ENCODE results near the gene PTGER2. TPM values are rescaled to one million over a fixed set of nuclear protein-coding genes. Genes with fewer than 3 reads are reported as not detected.

PTGER2 gene
- total RNA-seq, 1 donor from 2014 or later, result 0.65 TPM

GRCh38 chr14:52299692-52300278, 14.3 kb upstream of the PTGER2 start:
- intact Hi-C loops (cut with DNase I), result loop anchor here (5.0 kb wide), 1 partner anchor 173 kb away; no protein-coding TSS in a partner anchor
- peak; percentile 77 for ATAC-seq (ENCODE audit: poor library complexity)

DNA sequence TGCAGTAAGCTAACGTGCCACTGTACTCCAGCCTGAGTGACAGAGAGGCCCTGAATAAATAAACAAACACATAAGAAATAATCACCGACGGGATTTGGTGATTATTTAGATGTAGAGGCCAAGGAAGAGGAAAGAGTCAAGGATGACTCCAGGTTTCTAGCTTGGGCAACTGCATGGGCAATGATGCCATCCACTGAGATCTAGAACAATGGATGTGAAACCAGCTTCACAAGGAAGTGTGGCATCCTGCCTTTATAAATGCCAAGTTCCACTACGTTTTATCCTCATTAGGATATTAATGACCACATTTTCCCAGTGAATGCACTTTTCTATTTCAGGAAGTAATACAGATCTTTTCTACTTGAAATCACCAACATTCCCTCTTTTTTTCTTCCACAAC, 10.9 kb upstream of the PTGER2 start:
- intact Hi-C loops (cut with DNase I), result loop anchor here (5.0 kb wide), 1 partner anchor 169 kb away; no protein-coding TSS in a partner anchor
- ATAC-seq (ENCODE audit: poor library complexity) (no peak), DNase-seq (no peak)

More at GRCh38 chr14:52299692-52300278, 14.3 kb upstream of the PTGER2 start:
- no peak for DNase-seq

- intact Hi-C loops (cut with DNase I), result loop anchor here (5.0 kb wide), 1 partner anchor 168 kb away; no protein-coding TSS in a partner anchor
- DNase-seq, result no peak
- ATAC-seq (ENCODE audit: poor library complexity), result no peak
These were observed 9.7 kb upstream of the PTGER2 start for GRCh38 chr14:52304248-52304904.

DNA sequence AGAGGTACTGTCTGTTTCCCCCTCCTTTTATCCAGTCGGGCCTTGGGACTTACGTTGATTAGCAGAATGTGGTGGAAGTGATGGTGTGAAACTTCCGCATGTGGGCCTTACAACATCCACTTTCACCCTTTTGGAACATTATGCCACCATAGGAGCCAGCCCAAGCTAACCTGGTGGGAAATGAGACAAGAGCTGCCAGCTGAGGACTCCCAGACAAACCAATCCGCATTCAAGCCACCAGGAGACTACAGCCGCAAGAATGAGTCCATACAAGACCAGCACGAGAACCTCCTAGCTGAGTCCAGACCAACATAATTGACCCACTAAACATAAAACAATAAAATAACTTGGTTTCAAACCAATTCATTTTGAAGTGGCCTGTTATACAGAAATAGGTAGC, 9.1 kb upstream of the PTGER2 start:
- no peak for ATAC-seq (ENCODE audit: poor library complexity)
- intact Hi-C loops (cut with DNase I), result no loop called here
- no peak for DNase-seq

GRCh38 chr14:52307376-52307775, 6.7 kb upstream of the PTGER2 start:
- intact Hi-C loops (cut with DNase I), result no loop called here
- ATAC-seq (ENCODE audit: poor library complexity) (no peak), DNase-seq (no peak)

- DNase-seq, result no peak
- intact Hi-C loops (cut with DNase I), result no loop called here
- no peak for ATAC-seq (ENCODE audit: poor library complexity)
These were observed 6.2 kb upstream of the PTGER2 start for GRCh38 chr14:52307905-52308304.

- intact Hi-C loops (cut with DNase I), result no loop called here
- ATAC-seq (ENCODE audit: poor library complexity), result no peak
- DNase-seq, result no peak
These were observed 3.6 kb upstream of the PTGER2 start for GRCh38 chr14:52310541-52310940.

GRCh38 chr14:52312931-52313355, 1.2 kb upstream of the PTGER2 start:
- no peak for ATAC-seq (ENCODE audit: poor library complexity)
- intact Hi-C loops (cut with DNase I), result no loop called here
- DNase-seq, result no peak

GRCh38 chr14:52313462-52313861, 650 bp upstream of the PTGER2 start:
- intact Hi-C loops (cut with DNase I), result no loop called here
- DNase-seq (no peak), ATAC-seq (ENCODE audit: poor library complexity) (no peak)

DNA sequence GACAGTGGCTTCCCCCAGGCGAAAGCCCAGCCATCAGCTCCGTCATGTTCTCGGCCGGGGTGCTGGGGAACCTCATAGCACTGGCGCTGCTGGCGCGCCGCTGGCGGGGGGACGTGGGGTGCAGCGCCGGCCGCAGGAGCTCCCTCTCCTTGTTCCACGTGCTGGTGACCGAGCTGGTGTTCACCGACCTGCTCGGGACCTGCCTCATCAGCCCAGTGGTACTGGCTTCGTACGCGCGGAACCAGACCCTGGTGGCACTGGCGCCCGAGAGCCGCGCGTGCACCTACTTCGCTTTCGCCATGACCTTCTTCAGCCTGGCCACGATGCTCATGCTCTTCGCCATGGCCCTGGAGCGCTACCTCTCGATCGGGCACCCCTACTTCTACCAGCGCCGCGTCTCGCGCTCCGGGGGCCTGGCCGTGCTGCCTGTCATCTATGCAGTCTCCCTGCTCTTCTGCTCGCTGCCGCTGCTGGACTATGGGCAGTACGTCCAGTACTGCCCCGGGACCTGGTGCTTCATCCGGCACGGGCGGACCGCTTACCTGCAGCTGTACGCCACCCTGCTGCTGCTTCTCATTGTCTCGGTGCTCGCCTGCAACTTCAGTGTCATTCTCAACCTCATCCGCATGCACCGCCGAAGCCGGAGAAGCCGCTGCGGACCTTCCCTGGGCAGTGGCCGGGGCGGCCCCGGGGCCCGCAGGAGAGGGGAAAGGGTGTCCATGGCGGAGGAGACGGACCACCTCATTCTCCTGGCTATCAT, 663 bp downstream of the PTGER2 start:
- peak; percentile 54 for DNase-seq
- intact Hi-C loops (cut with DNase I), result no loop called here
- peak; percentile 31 for ATAC-seq (ENCODE audit: poor library complexity)

DNA sequence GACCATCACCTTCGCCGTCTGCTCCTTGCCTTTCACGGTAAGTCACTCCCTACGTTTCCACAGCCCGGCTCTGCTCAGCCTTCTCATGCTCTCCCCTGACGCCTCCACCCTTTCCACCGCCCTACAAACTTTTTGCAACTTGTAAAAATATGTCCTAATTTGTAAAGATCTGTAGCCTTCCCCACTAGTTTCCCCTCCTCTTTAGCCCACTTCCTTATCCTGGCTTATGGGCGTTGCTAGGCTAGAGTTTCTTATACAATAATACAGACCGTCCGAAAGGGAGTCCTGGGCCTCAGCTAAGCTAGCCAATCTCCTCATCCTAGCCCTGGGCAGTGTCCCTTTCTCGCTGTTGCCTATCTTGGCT, 1.2 kb downstream of the PTGER2 start:
- DNase-seq, result no peak
- ATAC-seq (ENCODE audit: poor library complexity), result peak; percentile 28
- intact Hi-C loops (cut with DNase I), result no loop called here

DNA sequence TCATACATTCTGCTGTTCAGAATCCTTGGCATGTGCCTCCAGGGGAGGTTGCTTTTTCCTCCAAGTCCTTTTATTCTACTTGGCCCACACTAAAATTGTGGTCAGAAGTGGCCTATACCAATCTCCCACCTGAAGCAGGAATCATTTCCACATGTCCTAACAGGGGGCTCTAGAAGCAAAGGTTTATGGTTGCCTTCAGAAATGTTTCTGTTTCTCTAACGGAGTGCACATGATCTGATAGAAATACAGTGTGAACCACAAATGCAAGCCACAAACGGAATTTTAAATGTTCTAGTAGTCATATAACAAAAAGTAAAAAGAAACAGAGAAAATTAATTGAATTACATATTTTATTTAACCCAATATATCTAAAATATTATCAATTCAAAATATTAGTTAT, 4.0 kb downstream of the PTGER2 start:
- no peak for ATAC-seq (ENCODE audit: poor library complexity)
- intact Hi-C loops (cut with DNase I), result no loop called here
- DNase-seq, result no peak

- ATAC-seq (ENCODE audit: poor library complexity) (no peak), DNase-seq (no peak)
These were observed 4.9 kb downstream of the PTGER2 start for GRCh38 chr14:52318826-52319645.

DNA sequence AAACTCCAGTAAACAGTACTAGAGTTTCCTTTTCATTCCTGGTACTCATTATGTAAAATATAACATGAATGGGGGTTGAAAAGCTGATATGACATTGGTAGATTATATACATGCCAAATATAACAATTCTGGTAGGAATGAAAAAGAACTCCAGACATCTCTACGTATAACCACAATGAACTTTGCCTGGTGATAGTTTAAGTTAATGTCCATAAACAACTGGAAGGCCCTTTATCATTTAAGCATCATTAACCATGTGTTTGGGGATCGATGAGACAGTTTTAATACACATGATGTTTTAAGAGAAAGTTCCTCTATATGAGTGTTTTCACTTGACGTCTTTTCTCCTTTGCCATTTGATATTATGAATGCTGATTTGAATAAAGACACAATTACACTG, 5.8 kb downstream of the PTGER2 start:
- intact Hi-C loops (cut with DNase I), result no loop called here
- ATAC-seq (ENCODE audit: poor library complexity), result no peak
- no peak for DNase-seq

More at GRCh38 chr14:52318826-52319645, 4.9 kb downstream of the PTGER2 start:
- intact Hi-C loops (cut with DNase I), result no loop called here

DNA sequence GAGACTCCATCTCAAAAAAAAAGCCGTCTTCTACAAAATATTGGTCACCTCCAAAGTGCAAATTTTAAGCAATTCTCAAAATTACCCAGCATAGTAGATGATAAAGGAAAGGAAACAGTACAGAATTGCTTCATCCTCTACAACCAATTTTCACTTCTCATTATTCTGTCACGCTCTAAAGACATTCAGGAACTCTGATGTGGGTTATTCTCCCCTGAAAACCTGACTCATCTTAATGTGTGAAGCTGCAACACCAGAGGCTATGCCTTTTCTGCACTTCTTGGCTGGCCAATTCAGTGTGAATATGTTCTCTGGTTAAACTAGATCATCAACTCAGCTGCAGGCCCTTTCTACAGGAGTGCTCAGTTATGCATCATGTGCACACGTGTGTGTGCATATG, 11.0 kb downstream of the PTGER2 start:
- intact Hi-C loops (cut with DNase I), result no loop called here
- ATAC-seq (ENCODE audit: poor library complexity) (peak; percentile 63), DNase-seq (no peak)

GRCh38 chr14:52325630-52326029, 11.5 kb downstream of the PTGER2 start:
- ATAC-seq (ENCODE audit: poor library complexity) (no peak), DNase-seq (no peak)
- intact Hi-C loops (cut with DNase I), result no loop called here

DNA sequence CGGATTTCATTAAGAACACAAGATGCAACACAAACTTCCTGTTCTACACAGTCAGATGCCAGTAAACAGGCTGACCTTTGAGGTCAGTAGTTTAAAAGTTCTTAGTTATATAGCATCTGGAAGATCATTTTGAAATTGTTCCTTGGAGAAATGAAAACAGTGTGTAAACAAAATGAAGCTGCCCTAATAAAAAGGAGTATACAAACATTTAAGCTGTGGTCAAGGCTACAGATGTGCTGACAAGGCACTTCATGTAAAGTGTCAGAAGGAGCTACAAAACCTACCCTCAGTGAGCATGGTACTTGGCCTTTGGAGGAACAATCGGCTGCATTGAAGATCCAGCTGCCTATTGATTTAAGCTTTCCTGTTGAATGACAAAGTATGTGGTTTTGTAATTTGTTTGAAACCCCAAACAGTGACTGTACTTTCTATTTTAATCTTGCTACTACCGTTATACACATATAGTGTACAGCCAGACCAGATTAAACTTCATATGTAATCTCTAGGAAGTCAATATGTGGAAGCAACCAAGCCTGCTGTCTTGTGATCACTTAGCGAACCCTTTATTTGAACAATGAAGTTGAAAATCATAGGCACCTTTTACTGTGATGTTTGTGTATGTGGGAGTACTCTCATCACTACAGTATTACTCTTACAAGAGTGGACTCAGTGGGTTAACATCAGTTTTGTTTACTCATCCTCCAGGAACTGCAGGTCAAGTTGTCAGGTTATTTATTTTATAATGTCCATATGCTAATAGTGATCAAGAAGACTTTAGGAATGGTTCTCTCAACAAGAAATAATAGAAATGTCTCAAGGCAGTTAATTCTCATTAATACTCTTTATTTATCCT, 13.5 kb downstream of the PTGER2 start:
- no peak for DNase-seq
- peak; percentile 55 for ATAC-seq (ENCODE audit: poor library complexity)
- intact Hi-C loops (cut with DNase I), result no loop called here

DNA sequence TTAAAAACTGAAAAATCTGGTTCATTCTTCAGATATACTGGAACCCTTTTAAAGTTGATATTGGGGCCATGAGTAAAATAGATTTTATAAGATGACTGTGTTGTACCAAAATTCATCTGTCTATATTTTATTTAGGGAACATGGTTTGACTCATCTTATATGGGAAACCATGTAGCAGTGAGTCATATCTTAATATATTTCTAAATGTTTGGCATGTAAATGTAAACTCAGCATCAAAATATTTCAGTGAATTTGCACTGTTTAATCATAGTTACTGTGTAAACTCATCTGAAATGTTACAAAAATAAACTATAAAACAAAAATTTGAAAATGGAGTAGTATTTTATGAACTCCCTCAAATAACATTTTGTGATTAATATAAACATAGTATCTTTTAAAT, 14.2 kb downstream of the PTGER2 start:
- intact Hi-C loops (cut with DNase I), result no loop called here
- DNase-seq (no peak), ATAC-seq (ENCODE audit: poor library complexity) (no peak)
